Umbilical cord (tissue), 1 donor: Measurements from ENCODE around the gene TMA7. TPM values are rescaled to one million over a fixed set of nuclear protein-coding genes. Genes with fewer than 3 reads are reported as not detected.

ENCODE experiments used
- total RNA-seq: library from RNA; depleted of rRNA; stranded (reverse); fragments of >200 nt; gene quantifications from one replicate; pipeline ENCODE4 v1.2.3, GENCODE V29; 2014; ENCODE audit warnings: low replicate concordance; ENCODE audit not compliant: insufficient read depth

Gene TMA7
- total RNA-seq, 1 donor from 2014 or later, result 135 TPM

Other genes with a start within 250 kb of the TMA7 start
- gene CAMP, start 216.8 kb upstream of the TMA7 start, total RNA-seq, result not detected
- 3.1 TPM for gene ZNF589, start 199.2 kb upstream of the TMA7 start, total RNA-seq
- gene NME6, start 138.9 kb upstream of the TMA7 start, total RNA-seq, result 19.7 TPM
- not detected for gene SPINK8, start 106.6 kb upstream of the TMA7 start, total RNA-seq
- gene FBXW12, start 68.0 kb upstream of the TMA7 start, total RNA-seq, result 6.0 TPM
- 68.6 TPM for gene PLXNB1, start 10.2 kb upstream of the TMA7 start, total RNA-seq
- 4.8 TPM for gene CCDC51, start 138 bp upstream of the TMA7 start, total RNA-seq
- 9.4 TPM for gene ATRIP, start 6.5 kb downstream of the TMA7 start, total RNA-seq
- gene SHISA5, start 63.9 kb downstream of the TMA7 start, total RNA-seq, result 59.2 TPM
- 13.2 TPM for gene PFKFB4, start 116.5 kb downstream of the TMA7 start, total RNA-seq
- gene UCN2, start 123.5 kb downstream of the TMA7 start, total RNA-seq, result 1.9 TPM
- 65.0 TPM for gene COL7A1, start 155.1 kb downstream of the TMA7 start, total RNA-seq
- 97.5 TPM for gene UQCRC1, start 169.4 kb downstream of the TMA7 start, total RNA-seq
- not detected for gene TMEM89, start 181.5 kb downstream of the TMA7 start, total RNA-seq
- 4.8 TPM for gene SLC26A6, start 195.2 kb downstream of the TMA7 start, total RNA-seq
- gene CELSR3, start 222.6 kb downstream of the TMA7 start, total RNA-seq, result 3.4 TPM
- gene NCKIPSD, start 245.7 kb downstream of the TMA7 start, total RNA-seq, result 7.9 TPM